ENCODE data around the gene ZNF579.
A peak's percentile ranks its signal among the peaks of the same experiment; 100 is the strongest.

The ZNF579 gene

GRCh38 chr19:55605637-55606470 lies 25.2 kb upstream of the ZNF579 start, which contains the start of gene ZNF865:
ZNF865 (plus strand) TSS chr19:55605647; CDS start chr19:55613619, 7,972 bp downstream.
- TF ChIP-seq TAF1 (IDR thresholded peaks at IDR 0.05; ENCODE audit: borderline replicate concordance, insufficient read depth, low read length) (no peak), SIN3A (IDR thresholded peaks at IDR 0.05; ENCODE audit: borderline replicate concordance, insufficient read depth, low read length) (no peak), POLR2AphosphoS5 (IDR thresholded peaks at IDR 0.05; ENCODE audit: low read depth, low read length) (no peak; the same call in 1 of the 2 replicates), FOXP2 (optimal IDR thresholded peaks at IDR 0.05; ENCODE audit: borderline replicate concordance, extremely low read depth, extremely low read length, insufficient read depth) (no peak)
- TF ChIP-seq, protein P1, sequence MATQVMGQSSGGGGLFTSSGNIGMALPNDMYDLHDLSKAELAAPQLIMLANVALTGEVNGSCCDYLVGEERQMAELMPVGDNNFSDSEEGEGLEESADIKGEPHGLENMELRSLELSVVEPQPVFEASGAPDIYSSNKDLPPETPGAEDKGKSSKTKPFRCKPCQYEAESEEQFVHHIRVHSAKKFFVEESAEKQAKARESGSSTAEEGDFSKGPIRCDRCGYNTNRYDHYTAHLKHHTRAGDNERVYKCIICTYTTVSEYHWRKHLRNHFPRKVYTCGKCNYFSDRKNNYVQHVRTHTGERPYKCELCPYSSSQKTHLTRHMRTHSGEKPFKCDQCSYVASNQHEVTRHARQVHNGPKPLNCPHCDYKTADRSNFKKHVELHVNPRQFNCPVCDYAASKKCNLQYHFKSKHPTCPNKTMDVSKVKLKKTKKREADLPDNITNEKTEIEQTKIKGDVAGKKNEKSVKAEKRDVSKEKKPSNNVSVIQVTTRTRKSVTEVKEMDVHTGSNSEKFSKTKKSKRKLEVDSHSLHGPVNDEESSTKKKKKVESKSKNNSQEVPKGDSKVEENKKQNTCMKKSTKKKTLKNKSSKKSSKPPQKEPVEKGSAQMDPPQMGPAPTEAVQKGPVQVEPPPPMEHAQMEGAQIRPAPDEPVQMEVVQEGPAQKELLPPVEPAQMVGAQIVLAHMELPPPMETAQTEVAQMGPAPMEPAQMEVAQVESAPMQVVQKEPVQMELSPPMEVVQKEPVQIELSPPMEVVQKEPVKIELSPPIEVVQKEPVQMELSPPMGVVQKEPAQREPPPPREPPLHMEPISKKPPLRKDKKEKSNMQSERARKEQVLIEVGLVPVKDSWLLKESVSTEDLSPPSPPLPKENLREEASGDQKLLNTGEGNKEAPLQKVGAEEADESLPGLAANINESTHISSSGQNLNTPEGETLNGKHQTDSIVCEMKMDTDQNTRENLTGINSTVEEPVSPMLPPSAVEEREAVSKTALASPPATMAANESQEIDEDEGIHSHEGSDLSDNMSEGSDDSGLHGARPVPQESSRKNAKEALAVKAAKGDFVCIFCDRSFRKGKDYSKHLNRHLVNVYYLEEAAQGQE (IDR thresholded peaks at IDR 0.05; ENCODE audit: insufficient read depth in 1 of 2, low read depth in 2 of 2, low read length in 2 of 2): no peak

DNA sequence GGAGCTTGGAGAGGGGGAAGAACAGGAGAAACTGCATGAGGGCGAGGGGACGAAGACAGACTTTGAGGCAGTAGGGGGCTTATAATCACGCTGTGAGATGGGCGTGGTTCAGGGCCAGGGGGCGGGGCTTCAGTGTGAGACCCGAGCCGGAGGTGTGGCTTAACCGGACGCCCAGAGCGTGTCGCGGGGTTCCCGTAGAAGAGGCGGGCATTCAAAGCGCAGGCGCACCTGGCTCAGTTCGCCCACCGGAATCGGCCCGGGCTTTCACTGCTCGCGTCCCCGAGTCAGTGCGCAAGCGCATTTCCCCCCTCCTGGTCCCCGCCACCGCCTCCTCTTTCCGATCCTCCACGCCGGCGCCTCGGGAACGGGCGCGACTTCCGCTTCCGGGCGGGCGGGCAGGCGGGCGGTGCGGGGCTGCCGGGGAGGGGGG lies 24.6 kb upstream of the ZNF579 start:
- TF ChIP-seq TAF1 (IDR thresholded peaks at IDR 0.05; ENCODE audit: borderline replicate concordance, insufficient read depth, low read length) (no peak), FOXP2 (optimal IDR thresholded peaks at IDR 0.05; ENCODE audit: borderline replicate concordance, extremely low read depth, extremely low read length, insufficient read depth) (peak; percentile 6)

- TF ChIP-seq SIN3A (IDR thresholded peaks at IDR 0.05; ENCODE audit: borderline replicate concordance, insufficient read depth, low read length) (no peak), TAF1 (IDR thresholded peaks at IDR 0.05; ENCODE audit: borderline replicate concordance, insufficient read depth, low read length) (no peak), FOXP2 (optimal IDR thresholded peaks at IDR 0.05; ENCODE audit: borderline replicate concordance, extremely low read depth, extremely low read length, insufficient read depth) (no peak), POLR2AphosphoS5 (IDR thresholded peaks at IDR 0.05; ENCODE audit: low read depth, low read length) (no peak)
- TF ChIP-seq, protein P1 (IDR thresholded peaks at IDR 0.05; ENCODE audit: insufficient read depth in 1 of 2, low read depth in 2 of 2, low read length in 2 of 2): no peak
These were observed 23.1 kb upstream of the ZNF579 start for GRCh38 chr19:55603581-55604292.

GRCh38 chr19:55603115-55603514 lies 22.5 kb upstream of the ZNF579 start:
- TF ChIP-seq, protein P1 (IDR thresholded peaks at IDR 0.05; ENCODE audit: insufficient read depth in 1 of 2, low read depth in 2 of 2, low read length in 2 of 2): no peak
- no peak for TF ChIP-seq FOXP2 (optimal IDR thresholded peaks at IDR 0.05; ENCODE audit: borderline replicate concordance, extremely low read depth, extremely low read length, insufficient read depth)
- no peak for TF ChIP-seq POLR2AphosphoS5 (IDR thresholded peaks at IDR 0.05; ENCODE audit: low read depth, low read length)
- TF ChIP-seq TAF1 (IDR thresholded peaks at IDR 0.05; ENCODE audit: borderline replicate concordance, insufficient read depth, low read length): no peak
- no peak for TF ChIP-seq SIN3A (IDR thresholded peaks at IDR 0.05; ENCODE audit: borderline replicate concordance, insufficient read depth, low read length)

GRCh38 chr19:55602104-55603001 lies 21.7 kb upstream of the ZNF579 start:
- TF ChIP-seq FOXP2 (optimal IDR thresholded peaks at IDR 0.05; ENCODE audit: borderline replicate concordance, extremely low read depth, extremely low read length, insufficient read depth) (no peak), POLR2AphosphoS5 (IDR thresholded peaks at IDR 0.05; ENCODE audit: low read depth, low read length) (no peak), TAF1 (IDR thresholded peaks at IDR 0.05; ENCODE audit: borderline replicate concordance, insufficient read depth, low read length) (no peak), SIN3A (IDR thresholded peaks at IDR 0.05; ENCODE audit: borderline replicate concordance, insufficient read depth, low read length) (no peak)
- TF ChIP-seq, protein P1 (IDR thresholded peaks at IDR 0.05; ENCODE audit: insufficient read depth in 1 of 2, low read depth in 2 of 2, low read length in 2 of 2): no peak

All from PFSK-1 (cell line).